H1 (cell line): ENCODE data around the gene RPL31. TPM values are rescaled to one million over a fixed set of nuclear protein-coding genes. Genes with fewer than 3 reads are reported as not detected.

Source experiments
- CTCF ChIA-PET: fragments of 300-600 bp; sonication (Branson Sonifier 250); formaldehyde crosslinking; loops from one replicate; lab custom pipeline; 2021; ENCODE audit not compliant: partially characterized antibody; lab: Charles Lee
- POLR2A ChIA-PET: fragments of 300-600 bp; sonication (Branson Sonifier 250); formaldehyde crosslinking; loops from one replicate; lab custom pipeline; 2021; ENCODE audit warnings: inconsistent platforms; ENCODE audit not compliant: partially characterized antibody; lab: Charles Lee
- DNase-seq, 2 experiments: peaks; one replicate each; pipeline versions ENCODE4 v3.0.0 to v3.0.0-alpha.2; 2010 to 2022; ENCODE audit warnings: low spot score in 2 of 2, low read depth in 1 of 2, mixed read lengths in 1 of 2
- FAIRE-seq: peaks from 2 replicates; lab custom pipeline; 2011; peaks lifted over from hg19 to GRCh38; lab: Jason Lieb, UNC
- H2AFZ ChIP-seq: 2 replicates; pipeline ENCODE4 v1.8.1; 2012; ENCODE audit warnings: low read length, inconsistent platforms
- H2AK5ac ChIP-seq: 2 replicates; pipeline ENCODE4 v1.6.1; 2013; ENCODE audit warnings: low read depth, low read length
- H2BK120ac ChIP-seq: replicated peaks from 2 replicates; pipeline ENCODE3; 2013; ENCODE audit warnings: low read depth, low read length, inconsistent platforms
- H2BK12ac ChIP-seq: 2 replicates; pipeline ENCODE4 v1.6.1; 2013; ENCODE audit warnings: low read depth, low read length
- H2BK15ac ChIP-seq: 2 replicates; pipeline ENCODE4 v1.6.1; 2013; ENCODE audit warnings: low read length
- H2BK20ac ChIP-seq: 2 replicates; pipeline ENCODE4 v1.6.1; 2013; ENCODE audit warnings: low read length
- H2BK5ac ChIP-seq: 2 replicates; pipeline ENCODE4 v1.6.1; 2013; ENCODE audit warnings: low read depth, low read length
- H3K14ac ChIP-seq: 2 replicates; pipeline ENCODE4 v1.6.1; 2013; ENCODE audit warnings: inconsistent platforms; ENCODE audit not compliant: insufficient read length
- H3K18ac ChIP-seq: 2 replicates; pipeline ENCODE4 v1.6.1; 2013; ENCODE audit warnings: low read length; ENCODE audit errors: extremely low read depth
- H3K23ac ChIP-seq: 2 replicates; pipeline ENCODE4 v1.6.1; 2013; ENCODE audit warnings: inconsistent platforms; ENCODE audit not compliant: insufficient read length
- H3K23me2 ChIP-seq: 2 replicates; pipeline ENCODE4 v1.6.1; 2013; ENCODE audit warnings: low read depth, low read length
- H3K27ac ChIP-seq: 2 replicates; pipeline ENCODE4 v1.6.1; 2011; ENCODE audit warnings: low read depth, low read length, inconsistent platforms
- H3K27me3 ChIP-seq, 4 experiments: replicated peaks in 1 of 4; 1 replicate in 1 of 4; 2 replicates in 3 of 4; pipeline versions ENCODE4 v1.6.1 to v1.8.1; 2011 to 2013; ENCODE audit warnings: low read length in 3 of 4, mild to moderate bottlenecking in 3 of 4, inconsistent platforms in 2 of 4, mixed read lengths in 2 of 4, moderate library complexity in 1 of 4; ENCODE audit not compliant: control insufficient read depth in 3 of 4, insufficient read depth in 3 of 4; ENCODE audit errors: extremely low read depth in 1 of 4
- H3K36me3 ChIP-seq, 4 experiments: 2 replicates each; pipeline versions ENCODE4 v1.6.1 to v1.8.1; 2011 to 2013; ENCODE audit warnings: mild to moderate bottlenecking in 4 of 4, low read length in 3 of 4, moderate library complexity in 2 of 4, control low read depth in 1 of 4, inconsistent platforms in 1 of 4; ENCODE audit not compliant: insufficient read depth in 4 of 4, control insufficient read depth in 2 of 4
- H3K4ac ChIP-seq: replicated peaks from 2 replicates; pipeline ENCODE3; 2013; ENCODE audit warnings: low read length, low read depth, mixed read lengths, inconsistent platforms; ENCODE audit not compliant: insufficient read length
- H3K4me1 ChIP-seq, 4 experiments: replicated peaks in 1 of 4; 1 replicate in 1 of 4; 2 replicates in 3 of 4; pipeline versions ENCODE4 v1.6.1 to v1.8.1; 2011 to 2013; ENCODE audit warnings: low read length in 3 of 4, inconsistent platforms in 2 of 4, mixed read lengths in 1 of 4; ENCODE audit not compliant: insufficient read depth in 4 of 4, control insufficient read depth in 3 of 4
- H3K4me2 ChIP-seq, 2 experiments: 2 replicates each; pipeline versions ENCODE4 v1.6.1 to v1.8.1; 2011 to 2013; ENCODE audit warnings: low read depth in 2 of 2, low read length in 2 of 2, control low read depth in 1 of 2, inconsistent platforms in 1 of 2, mild to moderate bottlenecking in 1 of 2; ENCODE audit not compliant: insufficient read depth in 1 of 2
- H3K4me3 ChIP-seq, 4 experiments: fragments of 200-600, 300-600 bp in 1 of 4; sonication (generic), shearing (Covaris generic), sonication (Bioruptor Twin) in 1 of 4; 2 replicates each; pipeline versions ENCODE4 v1.5.1 to v1.8.1; 2011 to 2016; ENCODE audit warnings: low read length in 4 of 4, low read depth in 3 of 4, control low read depth in 2 of 4, inconsistent platforms in 2 of 4, mild to moderate bottlenecking in 2 of 4, mixed read lengths in 1 of 4, moderate library complexity in 1 of 4; ENCODE audit not compliant: insufficient read depth in 2 of 4; ENCODE audit errors: extremely low read depth in 1 of 4
- H3K56ac ChIP-seq: replicated peaks from 2 replicates; pipeline ENCODE3; 2013; ENCODE audit warnings: low read depth, mild to moderate bottlenecking, mixed read lengths, low read length, inconsistent platforms; ENCODE audit not compliant: insufficient read length
- H3K79me1 ChIP-seq: 2 replicates; pipeline ENCODE4 v1.6.1; 2013; ENCODE audit warnings: low read depth, low read length, control low read depth
- H3K79me2 ChIP-seq, 2 experiments: 2 replicates each; pipeline versions ENCODE4 v1.6.1 to v1.8.1; 2012 to 2013; ENCODE audit warnings: low read length in 2 of 2, mild to moderate bottlenecking in 2 of 2, inconsistent platforms in 1 of 2; ENCODE audit not compliant: insufficient read depth in 2 of 2, control insufficient read depth in 1 of 2
- H3K9ac ChIP-seq, 4 experiments: replicated peaks in 1 of 4; 1 replicate in 1 of 4; 2 replicates in 3 of 4; pipeline versions ENCODE4 v1.6.1 to v1.8.1; 2011 to 2013; ENCODE audit warnings: low read depth in 3 of 4, low read length in 3 of 4, control low read depth in 2 of 4, mild to moderate bottlenecking in 2 of 4, moderate library complexity in 2 of 4, inconsistent platforms in 1 of 4; ENCODE audit errors: extremely low read depth in 1 of 4
- H3K9me3 ChIP-seq, 2 experiments: 2 replicates each; pipeline versions ENCODE4 v1.6.1 to v1.8.1; 2012 to 2013; ENCODE audit warnings: mild to moderate bottlenecking in 2 of 2, moderate library complexity in 2 of 2, control low read depth in 1 of 2, inconsistent platforms in 1 of 2, low read depth in 1 of 2, low read length in 1 of 2, mixed read lengths in 1 of 2; ENCODE audit not compliant: insufficient read depth in 2 of 2
- H4K20me1 ChIP-seq, 2 experiments: replicated peaks in 1 of 2; 2 replicates each; pipeline versions ENCODE3 to v1.8.1; 2011 to 2013; ENCODE audit warnings: inconsistent platforms in 2 of 2, low read length in 2 of 2, mild to moderate bottlenecking in 1 of 2; ENCODE audit not compliant: insufficient read depth in 2 of 2, control insufficient read depth in 1 of 2
- H4K5ac ChIP-seq: 2 replicates; pipeline ENCODE4 v1.6.1; 2013; ENCODE audit warnings: low read length, low read depth, mixed read lengths, inconsistent platforms; ENCODE audit not compliant: insufficient read length
- H4K8ac ChIP-seq: 2 replicates; pipeline ENCODE4 v1.8.0; 2013; ENCODE audit warnings: mild to moderate bottlenecking, moderate library complexity, low read length, inconsistent platforms; ENCODE audit not compliant: insufficient read depth; ENCODE audit errors: extremely low read depth
- H4K91ac ChIP-seq: replicated peaks from 2 replicates; pipeline ENCODE3; 2013; ENCODE audit warnings: low read length, mixed read lengths, inconsistent platforms; ENCODE audit not compliant: insufficient read length
- CHD1 ChIP-seq: IDR thresholded peaks from 2 replicates; pipeline ENCODE4 v1.6.1; 2012; ENCODE audit warnings: low read depth, low read length, improper control_type of control experiment
- WGBS, 2 experiments: shearing (Covaris generic) in 1 of 2; methylation state at CpG; one replicate each; pipeline versions ENCODE4 v1.1.6 to v1.1.7; 2013 to 2015; ENCODE audit warnings: low lambda C conversion rate in 2 of 2, mixed read lengths in 2 of 2, inconsistent platforms in 1 of 2, low coverage in 1 of 2, missing lambda C conversion rate in 1 of 2; ENCODE audit not compliant: insufficient replicate concordance in 2 of 2, insufficient coverage in 1 of 2, insufficient read length in 1 of 2; ENCODE audit errors: extremely low coverage in 1 of 2, missing lambda C conversion rate in 1 of 2; 5-methylcytosine and 5-hydroxymethylcytosine counted together
- polyA plus RNA-seq, 7 experiments: library from polyadenylated mRNA; depleted of rRNA in 3 of 7; stranded (reverse) in 5 of 7; unstranded in 2 of 7; fragments of >200 nt in 5 of 7; fragments of 200-250 nt in 2 of 7; gene quantifications; 1 replicate in 5 of 7; 2 replicates in 1 of 7; 4 replicates in 1 of 7; pipeline versions ENCODE4 v1.2.1 to v1.2.3, GENCODE V29; 2011 to 2013; ENCODE audit warnings: missing spikeins in 2 of 7, mixed read lengths in 2 of 7
- total RNA-seq: library from RNA; stranded (reverse); fragmentation: NEBNext Ultra II Directional; extraction: Animal tissue kit (Norgen Biotek cat#: 25700); gene quantifications from 2 replicates; pipeline ENCODE4 v1.2.1, GENCODE V29; 2021

RPL31 gene
- total and polyA plus RNA-seq, 2 of the 8 experiments (the other 6 are each of a cell fraction or from before 2014, with no cell fraction given): 1,463 to 1,722 TPM

DNA sequence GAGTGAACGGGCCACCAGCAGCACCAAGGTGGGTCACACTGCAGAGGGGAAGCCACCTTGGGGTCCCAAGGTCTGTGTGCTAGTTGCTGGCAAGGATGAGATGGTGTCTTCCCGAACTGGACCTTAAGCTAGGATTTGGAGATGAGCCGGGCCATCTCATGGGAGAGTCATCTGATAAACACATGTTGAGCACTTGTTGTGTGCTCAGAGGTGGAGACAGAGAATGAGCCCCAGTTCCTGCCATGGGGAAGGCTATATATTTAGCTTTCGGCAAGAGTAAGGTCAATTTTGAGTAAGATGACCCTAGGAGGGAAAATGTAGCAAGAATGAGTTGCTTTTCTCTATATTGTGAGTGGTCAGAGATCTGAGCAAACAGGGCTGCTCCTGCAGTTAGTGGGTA lies 41.4 kb upstream of the RPL31 start:
- no peak for DNase-seq
- Histone ChIP-seq H3K27ac (no peak overlapping the region), H3K23ac (no peak overlapping the region)
- no peak for TF ChIP-seq CHD1
- TF ChIP-seq, all 59 proteins: peak for 0
- Histone ChIP-seq H2AK5ac (no peak overlapping the region), H3K9me3 (no peaks in the 10 kb centered on the region), H4K8ac (no peak overlapping the region; the same call in 1 of the 2 replicates), H2BK12ac (no peak overlapping the region), H3K9ac (no peak overlapping the region), H3K4me2 (no peak overlapping the region), H4K20me1 (no peaks in the 10 kb centered on the region), H4K5ac (no peak overlapping the region), H2BK15ac (no peak overlapping the region), H3K36me3 (no peaks in the 10 kb centered on the region), H2BK20ac (no peak overlapping the region), H3K79me1 (no peaks in the 10 kb centered on the region), H3K4ac (no peak overlapping the region), H3K79me2 (no peaks in the 10 kb centered on the region), H2BK5ac (0 out of 2 replicates have a peak overlapping the region, but pooled peaks have one; percentile 18), H3K4me1 (peaks cover 0 to 3% (median 0%) of the 10 kb centered on the region in 4 experiments; a peak in 1 of 7 replicates), H3K56ac (no peak overlapping the region), H3K27me3 (no peaks in the 10 kb centered on the region), H3K4me3 (no peak overlapping the region), H4K91ac (no peak overlapping the region), H2BK120ac (no peak overlapping the region), H3K14ac (no peak overlapping the region), H3K18ac (no peak overlapping the region), H3K23me2 (no peaks in the 10 kb centered on the region), H2AFZ (no peak overlapping the region)
- ChIA-PET POLR2A (interaction anchor here (1.5 kb wide), 1 partner anchor 45 kb away, joined by 3 read pairs; no protein-coding TSS in a partner anchor), CTCF (no interaction called here)
- WGBS, 2 experiments: 86% methylated on average over 4 of the region's 4 CpGs; no CpG with 5 or more reads in 1 of the 2 experiments
- FAIRE-seq: no peak
